ENCODE data around the gene SYT1.

GRCh38 chr12:79291711-79292110, 427.1 kb downstream of the SYT1 start:
- TF ChIP-seq CTCF (IDR thresholded peaks at IDR 0.05) (no peak), ZFX (IDR thresholded peaks at IDR 0.05; ENCODE audit: borderline replicate concordance) (no peak)

Measured in 22Rv1 (cell line).